Measurements from ENCODE around the gene ISLR.

Gene ISLR

DNA sequence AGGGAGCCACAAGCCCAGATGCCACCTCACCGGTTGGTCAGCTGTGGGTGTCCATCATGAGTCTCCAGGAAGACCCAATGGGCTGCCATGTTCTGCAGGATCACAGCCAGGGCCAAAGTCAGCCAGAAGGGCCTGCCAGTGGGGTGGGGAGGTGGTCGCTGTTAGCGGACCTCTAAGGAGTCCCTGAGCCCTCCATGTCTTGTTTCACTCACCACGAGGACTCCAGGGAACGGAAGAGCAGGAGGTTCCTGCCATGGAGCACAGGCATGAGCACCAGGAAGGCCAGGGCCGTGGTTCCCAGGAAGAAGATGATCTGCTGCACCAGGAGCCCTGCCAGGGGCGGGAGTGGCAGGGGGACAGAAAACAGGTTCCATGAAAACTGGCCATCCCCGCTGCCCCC is 8.6 kb downstream of the ISLR start:
- TF ChIP-seq POLR2A (IDR thresholded peaks at IDR 0.05; ENCODE audit: low read length) (no peak), GATA1 (IDR thresholded peaks at IDR 0.05; ENCODE audit: low read depth, low read length) (no peak)
- DNase-seq: no peak

DNA sequence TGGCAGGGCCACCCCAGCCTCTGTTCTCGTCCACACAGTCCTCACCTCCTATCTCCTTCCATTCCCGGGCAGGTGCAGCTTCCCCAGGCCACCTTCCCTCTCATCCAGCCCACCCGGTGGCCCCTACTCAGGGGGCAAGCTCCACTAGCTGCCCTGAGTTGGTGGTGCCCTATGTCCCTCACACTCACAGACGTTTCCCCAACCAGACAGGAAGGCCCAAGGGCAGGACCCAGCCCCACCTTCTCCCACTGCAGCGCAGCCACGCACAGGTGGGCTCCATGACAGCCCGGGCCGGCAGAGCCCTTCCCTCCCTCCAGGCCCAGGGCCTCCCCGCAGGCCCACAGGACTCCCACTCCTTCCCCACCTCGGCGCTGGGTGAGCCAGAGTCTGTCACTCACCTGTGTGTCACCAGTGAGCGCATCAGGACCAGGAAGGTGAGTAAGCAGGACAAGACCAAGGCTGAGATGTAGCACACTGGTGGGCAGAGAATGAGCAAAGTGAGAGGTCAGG is 11.1 kb downstream of the ISLR start:
- DNase-seq: no peak
- no peak for TF ChIP-seq POLR2A (IDR thresholded peaks at IDR 0.05; ENCODE audit: low read length)
- TF ChIP-seq GATA1 (IDR thresholded peaks at IDR 0.05; ENCODE audit: low read depth, low read length): no peak

DNA sequence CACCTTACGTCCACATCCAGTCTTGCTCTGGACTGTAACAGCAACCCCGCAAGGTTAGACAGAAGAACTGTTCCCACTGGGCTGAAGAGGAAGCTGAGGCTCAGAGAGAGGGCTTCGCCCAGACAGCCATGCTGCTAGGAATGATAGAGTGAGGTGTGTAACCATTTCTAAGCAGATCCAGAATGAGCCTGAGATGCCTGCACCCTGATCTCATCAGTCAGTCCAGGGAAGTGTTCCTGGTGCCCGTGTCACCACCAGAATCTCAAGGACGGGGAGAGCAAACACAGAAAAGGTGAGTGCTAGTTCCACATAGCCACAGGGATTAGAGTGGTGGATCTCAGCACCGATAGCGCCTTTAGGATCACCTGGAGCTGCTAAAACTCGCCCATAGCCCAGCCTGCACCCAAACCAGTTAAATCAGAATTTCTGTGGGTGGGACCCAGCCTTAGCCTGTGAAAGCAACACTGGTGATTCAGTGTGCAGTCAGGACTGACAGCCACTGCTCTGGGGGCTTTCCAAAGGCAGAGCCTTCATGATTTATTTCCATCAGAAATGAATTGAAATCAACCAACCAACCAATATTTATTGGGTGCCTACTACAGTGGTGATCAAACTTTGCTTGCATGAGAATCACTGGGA is 12.3 kb downstream of the ISLR start:
- TF ChIP-seq GATA1 (IDR thresholded peaks at IDR 0.05; ENCODE audit: low read depth, low read length) (no peak), POLR2A (IDR thresholded peaks at IDR 0.05; ENCODE audit: low read length) (no peak)
- DNase-seq: no peak

DNA sequence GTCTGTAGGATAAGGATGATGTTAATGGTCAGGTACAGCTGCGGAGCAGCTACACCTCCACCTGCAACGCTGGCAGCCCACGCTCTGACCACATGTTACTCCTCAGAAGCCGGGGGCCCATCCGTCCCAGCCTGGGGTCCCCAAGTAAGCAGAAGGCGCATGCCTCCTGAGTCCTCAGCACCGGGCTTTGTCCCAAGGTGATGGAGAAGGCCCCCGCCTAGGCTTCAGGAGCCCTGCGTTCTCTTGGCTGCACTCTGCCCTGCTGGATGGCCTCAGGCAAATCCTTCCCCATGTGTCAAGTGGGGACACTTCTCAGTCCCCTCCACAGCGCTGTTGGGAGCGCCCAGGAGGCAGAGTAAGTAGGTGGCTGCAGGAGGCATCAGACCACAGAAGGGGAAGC is 14.7 kb downstream of the ISLR start:
- DNase-seq: no peak
- TF ChIP-seq POLR2A (IDR thresholded peaks at IDR 0.05; ENCODE audit: low read length): no peak
- no peak for TF ChIP-seq GATA1 (IDR thresholded peaks at IDR 0.05; ENCODE audit: low read depth, low read length)

DNA sequence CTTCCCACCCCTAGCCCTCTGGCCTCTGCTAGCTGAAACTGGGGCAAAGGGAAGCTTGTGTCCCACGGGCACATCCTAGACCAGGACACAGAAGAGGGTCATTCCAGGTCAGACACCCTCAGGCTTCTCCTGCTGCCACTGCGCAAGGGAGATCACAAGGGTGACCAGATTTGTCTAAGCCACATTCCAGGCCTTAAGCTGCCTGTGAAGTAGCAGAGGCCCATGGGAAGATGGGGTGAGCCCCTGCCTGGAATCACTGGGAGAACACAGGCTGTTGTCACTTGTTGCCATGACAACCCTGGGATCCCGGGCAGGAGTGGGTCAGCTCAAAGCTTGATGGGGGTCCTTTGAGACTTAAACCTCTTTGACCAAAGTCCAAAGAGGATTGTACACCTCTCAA is 18.3 kb downstream of the ISLR start:
- TF ChIP-seq POLR2A (IDR thresholded peaks at IDR 0.05; ENCODE audit: low read length) (no peak), GATA1 (IDR thresholded peaks at IDR 0.05; ENCODE audit: low read depth, low read length) (no peak)
- no peak for DNase-seq

DNA sequence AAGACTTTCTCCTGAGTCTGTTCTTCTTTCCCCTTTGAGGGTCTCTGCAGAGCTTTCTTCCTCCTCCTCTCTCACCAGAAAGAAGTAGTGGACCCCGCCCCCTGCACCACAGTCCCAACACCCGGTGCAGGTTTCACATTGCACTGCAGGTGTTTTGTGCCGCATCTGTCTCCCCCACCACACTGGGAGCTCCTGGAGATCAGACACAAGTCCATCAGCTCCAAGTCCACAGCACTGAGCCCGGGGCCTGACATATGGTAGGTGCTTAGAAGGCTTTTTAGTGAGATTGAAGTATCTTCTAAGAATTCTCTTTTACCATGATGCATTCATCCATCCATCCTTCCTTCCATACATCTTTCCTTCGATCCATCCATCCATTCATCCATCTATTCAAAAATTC is 19.2 kb downstream of the ISLR start:
- no peak for DNase-seq
- TF ChIP-seq POLR2A (IDR thresholded peaks at IDR 0.05; ENCODE audit: low read length) (no peak), GATA1 (IDR thresholded peaks at IDR 0.05; ENCODE audit: low read depth, low read length) (no peak)

DNA sequence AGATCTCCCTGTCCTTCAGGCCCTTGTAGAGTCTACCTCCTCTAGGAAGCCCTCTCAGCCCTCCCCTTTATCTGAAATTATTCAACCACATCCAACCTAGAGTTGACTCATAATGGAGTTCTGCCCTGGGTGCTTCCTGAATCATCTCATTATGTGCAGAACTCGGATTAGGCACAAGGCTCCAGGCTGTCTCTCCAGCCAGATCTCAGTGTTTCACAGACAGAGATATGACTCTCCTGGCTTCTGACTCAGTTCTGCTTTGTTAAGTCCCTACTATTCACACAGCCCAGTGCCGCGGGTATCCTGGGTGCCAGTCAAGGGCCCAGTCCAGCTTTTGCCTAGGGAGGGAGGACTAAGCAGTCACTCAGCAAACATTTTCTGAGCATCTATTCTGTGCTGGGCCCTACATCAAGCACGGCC is 19.8 kb downstream of the ISLR start:
- DNase-seq: no peak
- no peak for TF ChIP-seq GATA1 (IDR thresholded peaks at IDR 0.05; ENCODE audit: low read depth, low read length)
- no peak for TF ChIP-seq POLR2A (IDR thresholded peaks at IDR 0.05; ENCODE audit: low read length)

DNA sequence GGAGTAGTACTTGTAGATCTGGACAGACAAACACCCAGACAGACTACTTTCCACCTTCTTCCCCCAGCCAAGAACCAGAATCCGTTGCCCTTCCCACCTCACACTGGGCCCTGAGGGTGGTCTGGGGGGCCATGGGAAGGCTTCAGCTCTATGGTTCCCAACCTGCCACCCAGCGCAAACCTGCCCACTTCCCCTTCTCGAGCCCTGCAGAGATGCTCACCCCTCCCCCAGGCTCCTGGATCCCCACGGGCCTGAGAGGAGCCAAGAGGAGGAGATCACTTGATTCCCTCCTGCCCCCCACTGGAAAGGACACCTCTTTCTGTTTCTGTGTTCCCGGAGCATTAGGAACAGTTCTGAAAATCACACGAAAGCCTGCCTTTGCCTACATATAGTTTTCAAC is 20.4 kb downstream of the ISLR start:
- TF ChIP-seq GATA1 (IDR thresholded peaks at IDR 0.05; ENCODE audit: low read depth, low read length): no peak
- TF ChIP-seq POLR2A (IDR thresholded peaks at IDR 0.05; ENCODE audit: low read length): no peak
- DNase-seq: no peak

DNA sequence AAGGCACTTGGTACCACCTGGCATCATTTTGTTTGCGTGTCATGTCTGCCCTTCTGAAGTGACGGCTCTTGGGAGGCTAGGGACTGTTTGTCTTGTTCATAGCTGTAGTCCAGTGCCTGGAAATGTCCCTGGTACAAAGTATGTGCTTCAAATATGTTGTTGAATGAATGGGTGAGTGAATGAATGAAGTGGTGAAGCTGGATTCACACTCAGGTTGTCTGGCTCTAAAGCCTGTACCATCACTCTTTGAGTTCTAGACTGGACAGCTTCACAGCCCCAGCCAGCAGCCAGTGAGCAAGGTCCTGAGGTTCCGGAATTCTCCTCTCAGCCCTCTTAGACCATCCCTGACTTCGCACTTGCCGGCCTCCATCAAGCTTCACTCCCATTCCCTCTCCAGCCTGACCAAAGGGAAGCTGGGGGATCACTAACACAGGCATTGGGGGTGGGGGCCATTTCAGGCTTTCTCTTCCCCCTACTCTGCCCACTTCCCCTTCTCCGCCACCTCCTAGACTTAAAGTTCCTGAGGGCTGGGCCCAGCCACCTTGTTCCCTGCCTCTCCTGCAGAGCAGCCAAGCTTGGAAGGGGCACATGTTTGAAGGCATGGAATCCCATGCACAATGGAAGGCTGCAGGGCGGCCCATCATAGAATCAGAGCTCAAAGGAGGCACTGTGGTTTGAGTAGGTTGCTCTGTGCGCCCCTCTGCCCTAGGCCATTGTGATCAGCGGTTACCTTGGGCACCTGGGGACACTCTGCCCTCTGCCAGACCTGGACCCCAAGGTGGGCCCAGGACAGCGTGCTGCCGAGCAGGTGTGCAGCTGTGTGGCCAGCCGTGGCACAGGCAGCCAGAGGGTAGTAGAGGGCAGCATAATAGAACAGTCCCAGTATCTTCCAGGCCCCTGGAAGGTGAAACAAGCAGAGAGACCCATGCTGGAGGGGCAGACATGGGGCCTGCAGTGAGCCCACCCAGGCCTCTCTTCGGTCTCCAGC is 21.4 kb downstream of the ISLR start:
- no peak for DNase-seq
- TF ChIP-seq GATA1 (IDR thresholded peaks at IDR 0.05; ENCODE audit: low read depth, low read length) (no peak), POLR2A (IDR thresholded peaks at IDR 0.05; ENCODE audit: low read length) (no peak)

DNA sequence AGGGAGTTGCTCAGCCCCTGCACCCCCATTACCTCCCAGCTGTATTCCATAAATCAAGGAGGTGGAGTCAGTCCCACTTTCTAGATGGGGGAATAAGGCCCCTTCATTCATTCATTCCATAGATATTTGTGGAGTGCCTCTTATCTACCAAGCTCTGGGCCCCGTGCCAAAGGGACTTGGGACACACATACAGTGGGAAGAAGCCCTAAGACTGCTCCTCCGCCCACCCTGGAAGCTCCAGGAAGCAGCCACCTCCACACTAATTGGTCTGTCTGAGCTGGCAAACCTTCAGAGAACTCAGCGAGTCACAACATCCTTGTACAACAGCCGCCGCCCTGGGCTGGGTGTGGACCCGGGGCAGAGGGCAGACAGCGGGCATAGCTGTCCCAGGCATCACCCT is 22.7 kb downstream of the ISLR start:
- no peak for TF ChIP-seq GATA1 (IDR thresholded peaks at IDR 0.05; ENCODE audit: low read depth, low read length)
- TF ChIP-seq POLR2A (IDR thresholded peaks at IDR 0.05; ENCODE audit: low read length): no peak
- DNase-seq: no peak

DNA sequence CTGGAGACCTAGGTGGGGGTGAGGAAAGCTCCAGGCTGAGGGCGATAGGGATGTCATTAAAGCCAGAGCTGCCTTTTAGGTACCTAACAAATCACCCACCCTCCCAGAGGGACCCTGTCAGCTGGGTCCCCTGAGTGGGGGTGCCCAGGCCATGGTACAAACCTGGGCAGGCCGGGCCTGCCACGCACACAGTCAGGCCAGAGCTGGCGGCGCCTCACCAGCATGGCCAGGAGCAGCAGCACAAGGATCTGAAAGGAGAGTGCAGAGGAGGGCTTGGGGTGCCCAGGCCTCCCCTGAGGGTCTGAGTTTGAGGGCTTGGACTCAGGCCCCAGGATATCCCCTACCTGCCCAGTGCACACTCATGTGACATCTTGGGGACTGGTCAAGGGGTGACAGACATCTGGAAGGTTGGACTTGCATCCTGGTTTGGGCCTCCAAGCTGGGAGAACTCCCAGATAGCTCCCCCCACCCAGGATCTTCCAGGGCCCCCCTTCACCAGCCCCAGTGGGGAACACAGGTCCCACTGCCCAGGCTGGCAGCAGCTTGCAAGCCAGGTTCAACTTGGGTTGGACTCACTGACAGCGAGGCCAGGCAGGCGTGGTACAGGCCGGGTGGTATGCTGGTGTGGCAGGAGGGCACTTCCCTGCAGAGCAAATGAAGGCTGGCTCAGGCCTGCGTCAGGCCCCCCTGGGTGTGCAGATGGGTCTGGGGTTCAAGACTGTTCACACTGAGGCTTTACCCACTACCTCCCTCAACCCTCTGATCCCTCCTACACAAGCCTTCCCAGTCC is 23.9 kb downstream of the ISLR start:
- no peak for DNase-seq
- TF ChIP-seq POLR2A (IDR thresholded peaks at IDR 0.05; ENCODE audit: low read length) (no peak), GATA1 (IDR thresholded peaks at IDR 0.05; ENCODE audit: low read depth, low read length) (no peak)

DNA sequence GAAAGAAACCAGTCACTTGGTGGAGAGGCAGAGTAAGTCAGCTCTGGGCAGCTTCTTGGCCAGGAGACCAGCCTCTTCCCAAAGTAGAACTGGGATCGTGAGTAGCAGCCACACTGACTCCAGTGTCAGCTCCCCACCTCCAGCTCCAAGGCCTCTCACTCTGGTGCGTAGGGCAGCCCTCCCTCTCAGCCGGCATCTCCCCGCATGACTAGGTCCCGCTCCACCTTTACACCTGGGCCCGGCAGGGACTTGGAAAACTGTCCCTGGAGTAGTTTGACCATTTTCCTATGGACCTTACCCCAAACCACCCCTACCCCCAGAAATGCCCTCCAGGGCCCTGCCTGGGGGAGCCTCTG is 25.8 kb downstream of the ISLR start:
- no peak for DNase-seq
- TF ChIP-seq POLR2A (IDR thresholded peaks at IDR 0.05; ENCODE audit: low read length) (no peak), GATA1 (IDR thresholded peaks at IDR 0.05; ENCODE audit: low read depth, low read length) (no peak)

DNA sequence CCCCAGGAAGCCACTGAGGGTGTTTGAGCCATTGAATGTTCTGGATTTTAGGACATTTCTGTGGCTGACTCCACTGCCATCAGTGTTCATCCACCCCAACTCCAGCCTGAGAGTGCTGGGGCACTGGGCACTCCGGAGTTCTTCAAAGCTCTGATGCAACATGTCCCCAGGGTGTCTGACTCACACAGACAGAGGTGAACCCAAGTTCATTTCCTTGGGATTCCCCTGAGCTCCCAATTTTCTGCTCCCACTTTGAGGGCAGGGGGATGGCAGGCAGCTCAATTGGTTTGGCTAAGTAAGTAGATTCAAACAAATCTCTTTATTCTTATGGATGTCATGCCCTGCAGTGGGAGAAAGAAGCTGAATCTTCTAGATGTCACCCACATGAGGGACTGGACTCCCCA is 26.9 kb downstream of the ISLR start:
- no peak for DNase-seq
- TF ChIP-seq GATA1 (IDR thresholded peaks at IDR 0.05; ENCODE audit: low read depth, low read length) (no peak), POLR2A (IDR thresholded peaks at IDR 0.05; ENCODE audit: low read length) (no peak)

DNA sequence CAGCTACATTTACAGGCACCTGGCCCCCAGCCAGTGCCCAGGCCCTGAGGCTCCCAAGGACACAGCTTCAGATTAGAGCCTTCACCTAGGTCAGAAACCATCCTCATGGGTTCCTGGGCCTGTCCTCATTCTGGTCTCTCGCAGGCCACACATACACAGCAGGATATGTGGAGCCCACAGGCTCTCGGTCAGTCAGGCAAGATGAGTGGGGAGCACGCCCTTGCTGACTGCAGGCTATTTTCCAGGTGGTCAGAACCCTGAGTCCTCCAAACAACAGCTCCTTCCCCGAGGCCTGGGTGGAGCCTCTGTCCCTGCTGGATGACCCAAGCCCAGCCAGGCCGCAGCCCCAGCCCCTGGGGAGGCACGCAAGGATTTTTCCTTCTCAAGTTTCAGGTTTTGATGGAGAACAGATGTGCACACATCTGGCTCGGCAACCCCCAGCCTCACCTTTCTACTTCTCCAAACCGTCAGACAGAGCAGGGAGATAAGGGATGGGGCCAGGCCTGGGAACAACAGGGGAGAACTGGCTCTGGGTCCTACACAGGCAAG is 27.4 kb downstream of the ISLR start:
- DNase-seq: no peak
- TF ChIP-seq GATA1 (IDR thresholded peaks at IDR 0.05; ENCODE audit: low read depth, low read length) (no peak), POLR2A (IDR thresholded peaks at IDR 0.05; ENCODE audit: low read length) (no peak)
